Body of pancreas (tissue), 4 donors: Measurements from ENCODE around the gene DEPDC4.

Source experiments
- CTCF ChIP-seq, 7 experiments: fragments of 450-650 bp in 4 of 7; fragments of 200-600 bp in 3 of 7; sonication (generic) in 3 of 7; IDR thresholded peaks; one replicate each; pipeline ENCODE4 v1.5.1; 2016 to 2019; ENCODE audit warnings: antibody characterized with exemption in 7 of 7
- POLR2A ChIP-seq, 3 donors: fragments of 450-650 bp; IDR thresholded peaks; one replicate each; pipeline ENCODE4 v1.6.1; 2016; ENCODE audit warnings: antibody characterized with exemption in 3 of 3, mild to moderate bottlenecking in 2 of 3

GRCh38 chr12:100258127-100258526 lies 8.8 kb downstream of the DEPDC4 start:
- no peak for TF ChIP-seq CTCF (IDR thresholded peaks at IDR 0.05)
- no peak for TF ChIP-seq POLR2A (IDR thresholded peaks at IDR 0.05)
